HCT116 (cell line): ENCODE measurements around the gene PDE8A. TPM values are rescaled to one million over a fixed set of nuclear protein-coding genes. Genes with fewer than 3 reads are reported as not detected.

Source experiments
- ATAC-seq: fragments of 200-7000 bp; cut with Tn5 transposase; 2 replicates; pipeline ENCODE4 v1.9.1; 2020; ENCODE audit warnings: mild to moderate bottlenecking, moderate library complexity
- BruUV-seq: library from RNA; stranded (reverse); fragments of 400-500 nt; replicated peaks from 2 replicates; lab custom pipeline; 2021; lab: Mats Ljungman, UMichigan
- CTCF ChIA-PET: fragments of 300-600 bp; sonication (Branson Sonifier 250); formaldehyde crosslinking; loops from one replicate; lab custom pipeline; 2021; ENCODE audit warnings: antibody characterized with exemption; lab: Charles Lee
- POLR2A ChIA-PET: fragments of 300-600, 350-600 bp; sonication (Branson Sonifier 250); formaldehyde crosslinking; loops from one replicate; lab custom pipeline; 2021; ENCODE audit warnings: antibody characterized with exemption; lab: Charles Lee
- RAD21 ChIA-PET, 2 experiments: fragments of 300-600 bp; sonication (Branson Sonifier 250); formaldehyde crosslinking; loops; one replicate each; lab custom pipeline; 2023; ENCODE audit warnings: low total read pairs in 2 of 2; ENCODE audit not compliant: uncharacterized antibody in 2 of 2, unreplicated experiment in 2 of 2, low non-redundant PET in 1 of 2; lab: Charles Lee
- DNase-seq: peaks from one replicate; pipeline ENCODE4 v3.0.0-alpha.2; 2010; ENCODE audit warnings: low read depth, low spot score
- H2AFZ ChIP-seq: fragments of 200-600 bp; shearing (Covaris generic), sonication (generic); 2 replicates; pipeline ENCODE4 v1.6.1; 2017; ENCODE audit warnings: low read depth, mixed run types, mixed read lengths, antibody characterized with exemption, low read length; ENCODE audit not compliant: poor library complexity, severe bottlenecking
- H3K27ac ChIP-seq: 2 replicates; pipeline ENCODE4 v1.5.1; 2012; ENCODE audit warnings: low read depth, low read length
- H3K27me3 ChIP-seq: fragments of 200-600 bp; sonication (generic); 2 replicates; pipeline ENCODE4 v1.6.1; 2016; ENCODE audit warnings: mixed run types, low read length, mixed read lengths; ENCODE audit not compliant: insufficient read depth
- H3K36me3 ChIP-seq, 2 experiments: fragments of 200-500 bp in 1 of 2; fragments of 200-600 bp in 1 of 2; sonication (Bioruptor generic) in 1 of 2; sonication (generic) in 1 of 2; 2 replicates each; pipeline versions ENCODE4 v1.5.1 to v1.6.1; 2014 to 2016; ENCODE audit warnings: low read length in 2 of 2, inconsistent platforms in 1 of 2, mixed read lengths in 1 of 2, mixed run types in 1 of 2; ENCODE audit not compliant: insufficient read depth in 2 of 2, control insufficient read depth in 1 of 2
- H3K4me1 ChIP-seq, 2 experiments: fragments of 200-600 bp in 1 of 2; sonication (generic) in 1 of 2; 2 replicates each; pipeline versions ENCODE4 v1.5.1 to v1.6.1; 2012 to 2017; ENCODE audit warnings: low read length in 2 of 2, inconsistent platforms in 1 of 2, mild to moderate bottlenecking in 1 of 2, mixed read lengths in 1 of 2, mixed run types in 1 of 2, moderate library complexity in 1 of 2; ENCODE audit not compliant: insufficient read depth in 2 of 2, control insufficient read depth in 1 of 2
- H3K4me2 ChIP-seq: fragments of 200-600 bp; sonication (generic); 2 replicates; pipeline ENCODE4 v1.6.1; 2017; ENCODE audit warnings: mixed run types, low read length, mixed read lengths
- H3K4me3 ChIP-seq, 2 experiments: fragments of 200-600 bp in 1 of 2; sonication (generic) in 1 of 2; replicated peaks in 1 of 2; 2 replicates each; pipeline ENCODE4 v1.5.1; 2011 to 2016; ENCODE audit warnings: low read length in 2 of 2, control low read depth in 1 of 2, low read depth in 1 of 2, mild to moderate bottlenecking in 1 of 2, mixed read lengths in 1 of 2, mixed run types in 1 of 2
- H3K79me2 ChIP-seq: fragments of 200-600 bp; sonication (generic); 2 replicates; pipeline ENCODE4 v1.6.1; 2017; ENCODE audit warnings: mild to moderate bottlenecking, mixed run types, low read length, moderate library complexity, mixed read lengths; ENCODE audit not compliant: insufficient read depth
- H3K9ac ChIP-seq: fragments of 200-600 bp; sonication (generic); 2 replicates; pipeline ENCODE4 v1.6.1; 2016; ENCODE audit warnings: low read length, mixed read lengths
- H3K9me2 ChIP-seq: fragments of 200-600 bp; sonication (generic), shearing (Covaris generic); 2 replicates; pipeline ENCODE4 v1.6.1; 2017; ENCODE audit warnings: mixed run types, mild to moderate bottlenecking, moderate library complexity; ENCODE audit not compliant: insufficient read depth
- H3K9me3 ChIP-seq, 2 experiments: fragments of 200-500 bp in 1 of 2; fragments of 200-600 bp in 1 of 2; sonication (Bioruptor generic) in 1 of 2; sonication (generic) in 1 of 2; 2 replicates each; pipeline ENCODE4 v1.6.1; 2014 to 2017; ENCODE audit warnings: low read length in 2 of 2, mixed read lengths in 2 of 2, inconsistent platforms in 1 of 2, low read depth in 1 of 2, mild to moderate bottlenecking in 1 of 2, mixed run types in 1 of 2, moderate library complexity in 1 of 2; ENCODE audit not compliant: control insufficient read depth in 1 of 2, insufficient read depth in 1 of 2
- H4K20me1 ChIP-seq: fragments of 200-600 bp; sonication (generic), shearing (Covaris generic); 2 replicates; pipeline ENCODE4 v1.6.1; 2017; ENCODE audit warnings: mixed run types, mild to moderate bottlenecking, moderate library complexity; ENCODE audit not compliant: insufficient read depth
- CBX3 ChIP-seq: IDR thresholded peaks from 2 replicates; pipeline ENCODE4 v1.6.1; 2012; ENCODE audit warnings: low read depth
- CEBPB ChIP-seq: IDR thresholded peaks from 2 replicates; pipeline ENCODE4 v1.6.1; 2012; ENCODE audit warnings: low read depth
- FOSL1 ChIP-seq: IDR thresholded peaks from 2 replicates; pipeline ENCODE4 v1.6.1; 2012; ENCODE audit warnings: low read depth
- RAD21 ChIP-seq: IDR thresholded peaks from 2 replicates; pipeline ENCODE4 v1.6.1; 2012; ENCODE audit warnings: low read depth, mild to moderate bottlenecking
- REST ChIP-seq: IDR thresholded peaks from 2 replicates; pipeline ENCODE4 v1.6.1; 2012; ENCODE audit warnings: low read depth
- SIN3A ChIP-seq: IDR thresholded peaks from 2 replicates; pipeline ENCODE4 v1.6.1; 2012; ENCODE audit warnings: low read depth
- intact Hi-C: fragments of 100-400 bp; cut with micrococcal nuclease; formaldehyde crosslinking; loops from 2 replicates; pipeline ENCODE4 v1.10.0; 2022
- total RNA-seq: library from RNA; stranded (reverse); gene quantifications from one replicate; pipeline ENCODE4 v1.2.1, GENCODE V29; 2021; ENCODE audit not compliant: unreplicated experiment

PDE8A gene
- total RNA-seq, 1 experiment from 2014 or later: 37.8 TPM

- no peaks in the 10 kb centered on the region for H3K9me2 ChIP-seq
- H3K4me2 ChIP-seq: no peak overlapping the region
- TF ChIP-seq CBX3 (no peak), SIN3A (no peak), RAD21 (no peak)
- no peak overlapping the region for H3K9ac ChIP-seq
- H3K4me1 ChIP-seq: peaks cover 18 to 19% of the 10 kb centered on the region in 2 experiments
- intact Hi-C loops: no loop called here
- CTCF ChIA-PET: no interaction called here
- no peak overlapping the region for H2AFZ ChIP-seq
- BruUV-seq: no TSS peak
- H3K27me3 ChIP-seq: no peaks in the 10 kb centered on the region
- no peak for ATAC-seq
- POLR2A ChIA-PET: no interaction called here
- no peak overlapping the region for H3K4me3 ChIP-seq
- H3K36me3 ChIP-seq: peaks cover 4 to 6% of the 10 kb centered on the region in 2 experiments; a peak in 3 of 4 replicates
- no peaks in the 10 kb centered on the region for H3K79me2 ChIP-seq
- no peak overlapping the region for H3K27ac ChIP-seq
- DNase-seq: no peak
- H4K20me1 ChIP-seq: no peaks in the 10 kb centered on the region
- peaks cover 3 to 7% of the 10 kb centered on the region in 2 experiments; a peak in 1 of 4 replicates for H3K9me3 ChIP-seq
- RAD21 ChIA-PET: no interaction called here
Measured at GRCh38 chr15:85128621-85129020, 147.0 kb downstream of the PDE8A start.

GRCh38 chr15:85129881-85130280, 148.2 kb downstream of the PDE8A start:
- H3K4me1 ChIP-seq: peaks cover 7 to 8% of the 10 kb centered on the region in 2 experiments
- no peak for ATAC-seq
- no peak for DNase-seq
- no peak overlapping the region for H3K4me2 ChIP-seq
- H3K9me3 ChIP-seq: peaks cover 3 to 7% of the 10 kb centered on the region in 2 experiments; a peak in 1 of 4 replicates
- ChIA-PET POLR2A (no interaction called here), CTCF (no interaction called here), RAD21 (no interaction called here)
- no peak overlapping the region for H3K9ac ChIP-seq
- H2AFZ ChIP-seq: no peak overlapping the region
- no peaks in the 10 kb centered on the region for H3K9me2 ChIP-seq
- TF ChIP-seq FOSL1 (no peak), REST (no peak), SIN3A (no peak), CEBPB (no peak)
- no peaks in the 10 kb centered on the region for H3K79me2 ChIP-seq
- H4K20me1 ChIP-seq: no peaks in the 10 kb centered on the region
- peaks cover 4 to 6% of the 10 kb centered on the region in 2 experiments; a peak in 3 of 4 replicates for H3K36me3 ChIP-seq
- no peaks in the 10 kb centered on the region for H3K27me3 ChIP-seq
- no TSS peak for BruUV-seq
- intact Hi-C loops: no loop called here
- no peak overlapping the region for H3K27ac ChIP-seq
- no peak overlapping the region for H3K4me3 ChIP-seq
